ENCODE results near the gene LDLR.

The LDLR gene

DNA sequence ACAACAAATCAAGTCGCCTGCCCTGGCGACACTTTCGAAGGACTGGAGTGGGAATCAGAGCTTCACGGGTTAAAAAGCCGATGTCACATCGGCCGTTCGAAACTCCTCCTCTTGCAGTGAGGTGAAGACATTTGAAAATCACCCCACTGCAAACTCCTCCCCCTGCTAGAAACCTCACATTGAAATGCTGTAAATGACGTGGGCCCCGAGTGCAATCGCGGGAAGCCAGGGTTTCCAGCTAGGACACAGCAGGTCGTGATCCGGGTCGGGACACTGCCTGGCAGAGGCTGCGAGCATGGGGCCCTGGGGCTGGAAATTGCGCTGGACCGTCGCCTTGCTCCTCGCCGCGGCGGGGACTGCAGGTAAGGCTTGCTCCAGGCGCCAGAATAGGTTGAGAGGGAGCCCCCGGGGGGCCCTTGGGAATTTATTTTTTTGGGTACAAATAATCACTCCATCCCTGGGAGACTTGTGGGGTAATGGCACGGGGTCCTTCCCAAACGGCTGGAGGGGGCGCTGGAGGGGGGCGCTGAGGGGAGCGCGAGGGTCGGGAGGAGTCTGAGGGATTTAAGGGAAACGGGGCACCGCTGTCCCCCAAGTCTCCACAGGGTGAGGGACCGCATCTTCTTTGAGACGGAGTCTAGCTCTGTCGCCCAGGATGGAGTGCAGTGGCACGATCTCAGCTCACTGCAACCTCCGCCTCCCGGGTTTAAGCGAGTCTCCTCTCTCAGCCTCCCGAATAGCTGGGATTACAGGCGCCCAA is at the start of gene LDLR:
LDLR (plus strand) TSS at position 210 of the 760 bp plus-strand sequence; CDS start at position 296, 86 bp downstream.
- peak; percentile 59 for DNase-seq

DNA sequence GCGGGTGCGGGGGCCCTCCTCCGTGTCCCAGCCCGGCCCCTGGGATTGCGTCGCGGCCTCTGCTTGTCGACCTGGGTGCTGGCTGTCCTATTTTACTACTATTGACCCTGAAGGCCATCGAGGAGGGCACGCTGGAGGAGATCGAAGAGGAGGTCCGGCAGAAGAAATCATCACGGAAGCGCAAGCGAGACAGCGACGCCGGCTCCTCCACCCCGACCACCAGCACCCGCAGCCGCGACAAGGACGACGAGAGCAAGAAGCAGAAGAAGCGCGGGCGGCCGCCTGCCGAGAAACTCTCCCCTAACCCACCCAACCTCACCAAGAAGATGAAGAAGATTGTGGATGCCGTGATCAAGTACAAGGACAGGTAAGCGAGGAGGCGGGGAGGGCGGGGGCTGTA is 48.1 kb upstream of the LDLR start:
- no peak for DNase-seq

DNA sequence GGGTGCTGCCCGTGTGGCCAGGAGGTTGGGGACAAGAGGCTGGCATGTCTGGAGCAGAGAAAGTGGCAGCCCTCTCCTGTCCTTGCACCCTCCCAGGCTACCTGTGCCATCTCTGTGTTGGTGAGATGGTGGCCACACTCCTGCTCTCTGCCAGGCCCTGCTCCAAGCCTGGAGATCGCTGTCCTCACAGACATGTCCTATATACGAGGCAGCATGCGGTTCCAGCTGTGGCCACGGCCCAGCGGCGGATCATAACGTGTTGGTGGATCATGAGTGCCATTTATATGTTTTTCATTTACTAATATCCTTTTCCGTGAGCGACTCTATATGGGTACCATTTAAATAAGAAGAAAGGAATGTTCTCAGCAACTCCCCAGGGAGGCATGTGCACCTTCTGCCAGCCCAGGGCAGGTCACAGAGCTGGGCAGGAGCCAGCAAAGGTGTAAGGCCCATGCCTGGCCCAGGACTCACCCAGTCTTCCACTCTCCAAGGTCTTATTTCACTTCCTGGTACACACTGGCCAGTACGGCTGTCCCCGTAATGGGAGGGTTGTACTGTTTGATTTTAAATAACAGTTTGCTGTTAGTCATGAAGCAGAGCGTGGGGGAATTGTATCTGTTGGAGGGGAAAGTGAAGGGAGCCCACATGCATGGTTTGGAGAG is 47.2 kb upstream of the LDLR start:
- no peak for DNase-seq

DNA sequence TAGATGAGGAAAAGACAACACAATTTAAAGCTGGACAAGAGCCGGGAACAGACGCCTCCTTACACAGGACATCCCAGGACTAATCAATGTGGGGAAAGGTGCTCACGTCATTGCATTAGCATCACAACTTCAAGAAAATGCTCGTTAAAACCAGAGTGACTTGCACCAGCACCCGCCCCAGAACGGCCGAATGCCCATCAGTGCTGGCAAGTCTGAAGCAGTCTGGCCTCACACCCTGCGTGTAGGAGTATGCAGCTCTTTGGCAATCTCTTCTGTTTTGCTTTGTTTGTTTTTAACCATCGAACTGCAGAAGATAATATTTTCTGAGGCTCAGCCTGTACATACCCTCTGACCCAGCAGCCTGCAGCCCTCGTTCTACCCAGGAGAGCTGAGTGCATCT is 44.8 kb upstream of the LDLR start:
- no peak for DNase-seq

DNA sequence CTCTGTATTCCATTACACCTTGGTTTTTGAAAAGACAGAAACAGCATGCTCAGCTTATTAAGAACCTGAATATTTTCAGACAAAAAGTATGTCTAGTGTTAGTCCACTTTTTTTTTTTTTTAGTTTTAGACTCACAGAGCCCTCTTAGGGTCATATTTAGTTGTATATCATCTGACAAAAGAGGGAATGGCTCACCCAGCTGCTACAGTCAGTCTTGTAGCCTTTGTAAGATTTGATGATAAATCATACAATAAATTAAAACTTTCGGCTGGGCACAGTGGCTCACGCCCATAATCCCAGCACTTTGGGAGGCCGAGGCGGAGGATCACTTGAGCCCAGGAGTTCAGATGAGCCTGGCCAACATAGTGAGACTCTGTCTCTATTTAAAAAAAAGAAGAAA is 43.7 kb upstream of the LDLR start:
- no peak for DNase-seq

DNA sequence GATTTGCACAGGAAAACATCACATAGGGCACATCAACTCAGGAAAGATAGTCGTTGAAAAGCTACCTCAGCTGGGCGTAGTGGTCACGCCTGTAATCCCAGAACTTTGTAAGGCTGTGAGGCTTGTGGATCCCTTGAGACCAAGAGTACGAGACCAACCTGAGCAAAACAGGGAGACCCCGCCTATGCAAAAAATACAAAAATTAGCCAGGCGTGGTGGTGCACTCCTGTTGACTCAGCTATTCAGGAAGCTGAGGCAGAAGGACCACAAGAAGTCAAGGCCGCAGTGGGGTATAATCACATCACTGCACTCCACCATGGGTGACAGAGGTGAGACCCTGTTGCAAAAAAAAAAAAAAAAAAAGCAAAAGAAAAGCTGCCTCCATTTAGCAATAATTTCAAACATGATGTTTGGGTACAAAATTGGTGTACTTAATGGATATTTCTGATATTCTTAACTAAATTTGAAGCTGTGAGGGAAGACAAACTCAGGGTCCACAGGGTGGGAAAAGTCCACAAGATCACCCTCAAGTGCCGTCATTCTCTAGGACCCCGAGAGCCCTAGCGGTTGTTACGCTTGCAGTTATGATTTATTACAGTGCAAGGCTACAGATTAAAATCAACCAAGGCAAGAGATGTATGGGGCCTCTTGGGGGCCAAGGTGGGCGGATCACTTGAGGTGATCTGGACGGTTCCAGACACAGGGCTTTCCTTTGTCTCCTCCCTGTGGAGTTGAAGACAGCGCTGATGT is 42.5 kb upstream of the LDLR start:
- DNase-seq: no peak

DNA sequence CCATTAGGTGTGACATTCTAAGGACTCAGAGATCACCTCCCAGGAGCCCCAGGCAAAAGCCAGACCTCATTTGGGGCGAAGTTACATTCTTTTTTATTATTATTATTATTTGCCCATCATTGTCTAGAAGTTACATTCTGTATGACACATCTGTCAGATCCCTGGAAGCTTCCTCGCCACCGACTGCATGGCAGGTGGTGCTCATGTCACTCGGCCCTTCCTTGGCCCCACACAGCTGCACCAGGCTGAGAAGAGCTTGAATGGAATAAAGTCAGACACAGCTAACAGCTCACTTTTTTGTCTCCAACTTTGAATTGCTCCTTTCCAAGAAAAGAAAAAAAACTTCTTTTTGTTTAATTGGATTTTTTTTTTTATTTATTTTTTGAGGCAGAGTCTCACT is 41.4 kb upstream of the LDLR start:
- DNase-seq: no peak

DNA sequence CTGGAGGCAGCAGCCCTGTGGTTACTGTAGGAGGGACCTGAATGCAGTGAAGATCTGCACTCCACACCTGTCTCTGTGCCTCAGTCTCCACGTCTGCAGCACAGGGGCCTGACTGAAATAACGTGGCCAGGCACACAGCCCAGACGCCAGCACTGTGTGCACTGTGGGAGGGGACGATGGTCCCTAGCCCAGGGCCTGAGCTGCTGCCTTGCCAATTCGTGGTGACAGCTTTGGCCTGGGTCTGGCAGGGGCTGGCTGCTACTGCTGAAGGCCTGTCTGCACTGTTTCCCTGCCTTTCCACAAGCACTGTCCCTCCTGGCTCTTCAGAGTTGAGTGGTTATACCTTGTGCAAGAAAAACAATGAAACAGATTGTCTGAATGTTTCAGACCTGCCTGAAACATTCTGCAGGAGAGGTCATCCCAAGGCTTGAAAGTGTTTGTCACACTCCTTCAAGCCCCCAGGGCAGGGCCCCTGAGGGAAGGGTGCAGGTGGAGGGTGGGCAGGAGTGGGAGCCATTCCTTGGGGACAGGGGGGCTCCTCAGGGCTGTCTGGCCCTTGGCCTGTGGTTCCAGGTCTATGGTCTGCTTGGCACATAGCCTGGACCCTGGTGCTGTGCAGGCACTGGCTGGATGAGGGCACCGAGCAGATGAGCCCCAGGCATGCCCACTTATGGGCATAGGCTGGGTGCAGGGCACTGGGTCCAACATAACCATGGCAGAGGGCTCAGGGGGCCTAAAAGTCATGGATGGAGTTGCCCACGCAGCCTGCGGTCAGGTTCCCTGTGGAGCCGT is 38.7 kb upstream of the LDLR start:
- no peak for DNase-seq

DNA sequence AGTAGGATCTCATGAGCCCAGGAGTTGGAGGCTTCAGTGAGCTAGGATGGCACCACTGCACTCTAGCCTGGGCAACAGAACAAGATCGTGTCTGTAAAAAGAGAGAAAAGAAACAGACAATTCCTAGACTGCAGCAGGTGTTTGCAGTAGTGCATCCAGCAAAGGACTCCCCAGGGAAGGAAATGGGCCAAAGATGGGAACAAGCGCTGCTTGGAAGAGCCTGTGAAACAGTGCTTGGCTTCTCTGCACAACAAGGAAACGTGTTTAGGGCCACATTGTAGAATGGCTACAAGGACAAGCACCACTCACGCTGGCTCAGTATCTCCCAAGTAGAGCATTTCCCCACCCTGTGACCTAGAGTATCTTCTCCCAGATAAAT is 35.5 kb upstream of the LDLR start:
- no peak for DNase-seq

DNA sequence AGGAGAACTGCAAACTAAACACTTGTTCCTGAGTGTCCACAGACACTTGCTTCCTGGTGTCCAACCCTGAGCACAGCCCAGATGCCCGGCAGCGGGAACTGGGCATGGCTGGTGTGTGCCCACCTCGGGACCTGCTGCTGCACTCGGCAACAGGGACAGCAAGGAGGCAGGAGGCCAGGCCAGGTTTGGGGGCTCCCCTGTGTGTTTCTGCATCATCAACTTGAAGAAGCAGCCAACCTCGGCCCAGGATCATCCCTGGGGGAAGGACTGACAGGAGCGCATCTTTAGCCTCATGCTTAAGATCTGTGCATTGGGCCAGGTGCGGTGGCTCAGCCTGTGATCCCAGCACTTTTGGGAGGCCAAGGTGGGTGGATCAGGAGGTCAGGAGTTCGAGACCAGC is 35.1 kb upstream of the LDLR start:
- DNase-seq: no peak

DNA sequence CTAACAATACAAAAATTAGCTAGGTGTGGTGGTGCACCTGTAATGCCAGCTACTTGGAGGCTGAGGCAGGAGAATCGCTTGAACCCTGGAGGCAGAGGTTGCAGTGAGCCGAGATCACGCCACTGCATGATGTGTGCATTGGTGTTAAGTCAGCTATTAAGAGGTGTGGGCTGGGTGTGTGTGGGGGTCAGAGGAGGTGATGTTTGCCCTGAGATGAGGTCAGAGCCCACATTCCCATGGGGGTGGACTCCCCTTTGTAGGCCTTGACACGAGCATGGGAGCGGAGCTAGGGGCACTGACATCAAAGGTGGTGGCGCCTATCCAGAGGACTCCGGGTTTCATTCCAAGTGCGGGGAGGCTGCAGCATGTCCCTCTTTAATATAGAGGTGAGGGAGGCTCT is 34.6 kb upstream of the LDLR start:
- no peak for DNase-seq

DNA sequence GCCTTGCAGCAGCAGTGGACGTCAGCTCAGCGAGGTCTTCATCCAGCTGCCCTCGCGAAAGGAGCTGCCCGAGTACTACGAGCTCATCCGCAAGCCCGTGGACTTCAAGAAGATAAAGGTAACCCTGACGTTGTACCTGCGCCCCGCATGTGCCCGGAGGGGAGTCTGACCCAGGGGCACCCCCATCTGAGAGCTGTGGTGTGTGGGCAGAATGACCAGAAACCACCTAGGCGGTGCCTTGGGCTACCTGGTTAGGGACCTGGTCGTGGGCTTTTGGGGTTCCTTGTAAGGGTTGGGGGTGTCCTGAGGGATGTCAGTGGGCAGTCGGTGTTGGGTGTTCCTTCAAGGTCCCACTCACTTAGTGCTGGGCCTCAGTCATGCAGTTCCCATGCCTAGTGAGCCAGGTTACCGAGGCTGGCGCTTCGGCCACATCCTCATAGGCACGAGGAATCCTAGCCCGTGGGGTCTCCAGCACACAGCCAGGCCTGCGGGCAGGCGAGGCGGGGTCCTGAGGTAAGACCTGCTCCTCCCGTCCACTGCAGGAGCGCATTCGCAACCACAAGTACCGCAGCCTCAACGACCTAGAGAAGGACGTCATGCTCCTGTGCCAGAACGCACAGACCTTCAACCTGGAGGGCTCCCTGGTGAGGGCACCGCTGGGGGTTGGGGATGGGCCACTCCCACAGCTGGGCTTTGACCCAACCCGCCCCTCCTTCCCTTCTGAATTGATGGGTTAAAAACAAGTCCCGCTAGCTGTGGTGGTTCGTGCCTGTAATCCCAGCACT is 30.8 kb upstream of the LDLR start:
- DNase-seq: no peak

DNA sequence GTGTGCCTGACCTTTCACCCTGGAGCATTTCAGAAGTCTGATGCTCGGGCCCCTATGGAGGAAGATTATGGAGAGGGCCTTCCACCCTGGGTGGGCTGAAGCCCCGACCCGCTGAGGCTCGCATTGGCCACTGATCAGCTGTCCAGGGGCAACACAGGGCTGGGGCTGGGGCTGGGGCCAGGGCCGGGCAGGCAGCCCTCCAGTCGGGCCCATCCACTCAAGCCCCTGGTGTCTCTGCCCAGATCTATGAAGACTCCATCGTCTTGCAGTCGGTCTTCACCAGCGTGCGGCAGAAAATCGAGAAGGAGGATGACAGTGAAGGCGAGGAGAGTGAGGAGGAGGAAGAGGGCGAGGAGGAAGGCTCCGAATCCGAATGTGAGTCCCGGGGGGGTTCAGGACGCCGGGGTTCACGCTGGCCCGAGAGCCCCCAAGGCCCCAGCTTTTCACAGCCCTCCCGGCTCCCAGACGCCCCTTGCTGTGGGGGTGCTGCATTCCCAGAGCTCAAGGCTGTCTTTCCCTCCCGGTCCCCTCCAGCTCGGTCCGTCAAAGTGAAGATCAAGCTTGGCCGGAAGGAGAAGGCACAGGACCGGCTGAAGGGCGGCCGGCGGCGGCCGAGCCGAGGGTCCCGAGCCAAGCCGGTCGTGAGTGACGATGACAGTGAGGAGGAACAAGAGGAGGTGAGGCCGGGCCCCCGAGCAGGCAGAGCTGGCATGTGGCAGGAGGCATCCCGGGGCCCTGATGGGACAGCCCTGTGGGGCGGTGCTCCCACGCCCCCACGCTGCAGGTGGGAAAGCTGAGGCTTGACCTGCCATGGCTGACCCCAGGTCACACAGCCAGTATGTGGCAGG is 29.5 kb upstream of the LDLR start:
- no peak for DNase-seq

DNA sequence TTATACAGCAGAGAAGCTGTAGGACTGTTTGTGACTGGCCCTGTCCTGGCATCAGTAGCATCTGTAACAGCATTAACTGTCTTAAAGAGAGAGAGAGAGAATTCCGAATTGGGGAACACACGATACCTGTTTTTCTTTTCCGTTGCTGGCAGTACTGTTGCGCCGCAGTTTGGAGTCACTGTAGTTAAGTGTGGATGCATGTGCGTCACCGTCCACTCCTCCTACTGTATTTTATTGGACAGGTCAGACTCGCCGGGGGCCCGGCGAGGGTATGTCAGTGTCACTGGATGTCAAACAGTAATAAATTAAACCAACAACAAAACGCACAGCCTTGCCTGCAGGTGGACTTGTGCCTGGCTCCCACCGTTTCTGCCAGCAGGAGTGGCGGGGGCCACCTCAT is 27.3 kb upstream of the LDLR start:
- DNase-seq: no peak

DNA sequence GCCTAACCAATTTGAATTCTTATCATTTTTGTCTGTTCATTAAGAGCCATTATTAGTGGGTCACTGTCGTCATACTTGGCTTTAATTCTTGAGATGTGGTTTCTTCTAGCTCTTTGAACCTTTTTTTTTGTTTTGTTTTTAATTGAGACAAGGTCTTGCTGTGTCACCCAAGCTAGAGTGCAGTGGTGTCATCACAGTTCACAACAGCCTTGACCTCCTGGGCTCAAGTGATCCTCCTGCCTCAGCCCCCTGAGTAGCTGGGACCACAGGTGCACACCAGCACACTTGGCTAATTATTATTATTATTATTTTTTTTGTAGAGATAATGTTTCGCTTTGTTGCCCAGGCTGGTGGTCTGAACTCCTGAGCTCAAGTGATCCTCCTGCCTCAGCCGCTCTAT is 25.8 kb upstream of the LDLR start:
- no peak for DNase-seq

DNA sequence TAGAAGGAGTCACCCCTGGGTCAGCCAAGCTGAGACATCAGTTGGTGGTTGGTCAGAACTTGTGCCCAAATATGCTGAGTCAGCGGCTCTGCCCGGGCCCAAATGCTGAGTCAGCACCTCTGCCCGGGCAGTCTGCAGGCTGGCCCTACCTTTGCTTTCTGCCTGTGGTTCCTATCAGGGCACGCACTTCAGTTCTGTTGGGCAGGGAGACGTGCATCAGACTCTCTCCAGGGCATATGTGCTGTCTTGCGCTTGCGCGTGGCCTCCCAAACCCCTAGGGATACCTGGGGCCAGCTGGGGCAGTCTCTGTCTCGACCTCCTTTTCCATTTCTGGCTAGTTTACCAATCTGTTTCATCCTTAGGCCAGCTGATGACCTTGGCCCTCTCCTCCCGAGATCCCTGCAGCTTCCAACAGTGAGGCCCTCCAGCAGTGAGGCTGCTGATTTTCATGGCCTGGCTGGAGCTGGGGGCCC is 24.4 kb upstream of the LDLR start:
- no peak for DNase-seq

DNA sequence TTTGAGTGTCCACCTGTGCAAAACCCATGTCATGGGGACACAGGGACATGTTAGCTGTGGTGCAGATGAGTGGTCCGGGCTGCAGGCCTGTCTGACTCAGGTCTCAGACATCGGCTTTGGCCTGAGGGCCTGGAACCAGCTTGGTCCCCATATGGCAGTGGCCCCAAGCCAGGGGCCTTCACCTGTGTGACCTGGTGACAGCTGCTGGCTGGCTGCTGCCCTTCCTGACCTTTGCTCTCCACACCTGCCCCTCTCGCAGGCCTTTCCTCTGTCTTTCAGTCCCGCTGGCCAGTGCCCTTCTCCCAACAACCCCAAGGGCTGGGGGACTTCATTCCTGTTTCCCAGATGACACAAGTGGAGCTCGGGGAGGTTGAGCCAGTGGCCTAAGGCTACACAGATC is 22.9 kb upstream of the LDLR start:
- no peak for DNase-seq

DNA sequence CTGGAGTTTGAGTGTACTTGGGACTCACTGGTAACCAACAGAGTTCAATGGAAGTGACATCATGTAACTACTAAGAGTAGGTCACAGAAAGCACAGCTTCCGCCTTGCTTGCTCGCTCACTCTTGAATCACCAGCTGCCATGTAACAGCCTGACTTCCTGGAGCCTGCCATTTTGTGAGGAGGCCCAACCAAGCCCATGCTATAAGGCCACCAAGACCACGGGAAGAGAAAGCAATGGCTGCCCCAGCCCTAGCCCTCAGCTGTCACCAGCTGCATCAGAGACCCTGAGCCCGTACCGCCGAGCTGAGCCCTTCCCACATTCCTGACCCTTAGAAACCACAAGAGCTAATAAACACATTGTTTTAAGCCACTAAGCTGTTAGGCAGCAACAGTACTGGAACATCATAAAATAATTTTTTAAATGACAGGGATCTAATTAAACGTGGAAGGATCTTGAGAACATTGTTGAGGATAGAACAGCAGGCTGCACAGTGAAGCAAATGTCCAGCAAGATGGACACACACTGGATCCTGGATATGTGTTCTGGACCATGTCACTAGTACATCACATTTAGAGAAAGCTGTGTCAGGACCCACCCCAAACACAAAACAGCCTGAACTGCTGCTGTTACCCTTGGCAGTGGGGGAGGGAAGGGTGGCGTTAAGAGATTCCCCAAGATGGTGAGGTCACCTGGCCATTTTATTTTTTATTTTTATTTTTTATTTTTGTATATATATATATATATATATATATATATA is 21.7 kb upstream of the LDLR start:
- no peak for DNase-seq

DNA sequence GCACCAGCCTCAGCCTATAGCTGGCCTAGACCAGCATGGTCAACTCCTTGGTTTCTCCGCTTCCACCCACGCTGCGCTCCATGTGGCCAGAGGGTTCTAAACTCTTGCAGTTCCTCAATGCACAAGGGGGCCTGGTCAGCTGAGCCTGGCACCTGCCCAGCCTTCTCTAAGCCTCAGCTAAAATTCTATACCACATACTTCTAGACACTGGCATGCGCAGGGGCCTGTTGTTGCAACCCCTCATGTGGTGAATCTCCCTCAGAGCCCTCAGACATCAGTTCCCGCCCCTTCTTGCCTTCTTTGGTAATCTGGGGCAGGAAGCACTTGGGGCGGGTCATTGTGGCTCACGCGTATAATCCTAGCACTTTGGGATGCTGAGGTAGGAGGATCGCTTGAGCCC is 19.7 kb upstream of the LDLR start:
- no peak for DNase-seq

DNA sequence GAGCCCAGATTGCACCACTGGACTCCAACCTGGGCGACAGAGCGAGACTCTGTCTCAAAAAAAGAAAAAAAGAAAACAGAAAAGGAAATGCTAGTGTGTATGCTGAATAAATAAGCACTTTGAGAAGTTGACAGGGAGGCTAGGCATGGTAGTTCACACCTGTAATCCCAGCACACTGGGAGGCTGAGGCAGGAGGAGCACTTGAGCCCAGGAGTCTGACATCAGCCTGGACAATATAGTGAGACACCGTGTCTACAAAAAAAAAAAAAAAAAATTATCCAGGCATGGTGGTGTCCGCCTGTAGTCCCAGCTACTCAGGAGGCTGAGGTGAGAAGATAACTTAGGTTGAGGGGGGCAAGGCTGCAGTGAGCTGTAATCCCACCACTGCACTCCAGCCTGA is 19.1 kb upstream of the LDLR start:
- no peak for DNase-seq

DNA sequence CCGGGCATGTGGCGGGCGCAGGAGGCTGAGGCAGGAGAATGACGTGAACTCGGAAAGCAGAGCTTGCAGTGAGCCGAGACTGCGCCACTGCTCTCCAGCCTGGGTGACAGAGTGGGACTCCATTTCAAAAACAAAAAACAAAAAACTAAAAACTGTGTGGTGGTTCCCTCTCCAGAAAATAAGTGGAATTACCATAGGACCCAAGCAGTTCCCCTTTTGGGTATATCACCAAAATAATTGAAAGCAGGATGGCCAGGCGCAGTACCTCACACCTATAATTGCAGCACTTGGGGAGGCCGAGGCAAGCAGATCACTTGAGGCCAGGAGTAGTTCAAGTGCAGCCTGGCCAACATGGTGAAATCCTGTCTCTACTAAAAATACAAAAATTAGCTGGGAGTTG is 15.7 kb upstream of the LDLR start:
- DNase-seq: no peak
